WTC11 (cell line): ENCODE data around the gene SERPINH1. TPM values are rescaled to one million over a fixed set of nuclear protein-coding genes. Genes with fewer than 3 reads are reported as not detected.

Experiments
- ATAC-seq: fragments of 200-7000 bp; cut with Tn5 transposase; 2 replicates; pipeline ENCODE4 v1.10.0; 2021; ENCODE audit warnings: mild to moderate bottlenecking, moderate library complexity
- CTCF ChIA-PET: fragments of 300-600 bp; sonication (Branson Sonifier 250); formaldehyde crosslinking; loops from one replicate; lab custom pipeline; 2021; ENCODE audit warnings: antibody characterized with exemption; lab: Charles Lee
- POLR2A ChIA-PET: fragments of 350-600 bp; sonication (Branson Sonifier 250); formaldehyde crosslinking; loops from one replicate; lab custom pipeline; 2021; ENCODE audit warnings: antibody characterized with exemption; lab: Charles Lee
- DNase-seq: peaks from one replicate; pipeline ENCODE4 v3.0.0; 2021; ENCODE audit warnings: low spot score
- H3K27ac Mint-ChIP-seq: 2 replicates; pipeline ENCODE4 v1.8.0; 2021; ENCODE audit warnings: mixed read lengths
- H3K27me3 Mint-ChIP-seq: 2 replicates; pipeline ENCODE4 v1.8.0; 2021; ENCODE audit warnings: low read depth, mild to moderate bottlenecking, moderate library complexity, mixed read lengths
- H3K36me3 Mint-ChIP-seq: 2 replicates; pipeline ENCODE4 v1.8.0; 2021; ENCODE audit warnings: mixed read lengths
- H3K4me1 Mint-ChIP-seq: 2 replicates; pipeline ENCODE4 v1.8.0; 2022; ENCODE audit warnings: mixed read lengths
- H3K4me3 Mint-ChIP-seq: 2 replicates; pipeline ENCODE4 v1.8.0; 2021; ENCODE audit warnings: mild to moderate bottlenecking, moderate library complexity, mixed read lengths
- H3K9me3 Mint-ChIP-seq: 2 replicates; pipeline ENCODE4 v1.8.0; 2021; ENCODE audit warnings: mixed read lengths
- AFF4 ChIP-seq: sonication (generic); formaldehyde crosslinking; IDR thresholded peaks from 2 replicates; pipeline ENCODE4 v1.8.1; 2023; ENCODE audit warnings: mild to moderate bottlenecking, missing genetic modification reagents, borderline replicate concordance
- AR ChIP-seq: fragments of 250-450 bp; sonication (Bioruptor Pico); IDR thresholded peaks from 2 replicates; pipeline ENCODE4 v1.9.0; 2021; ENCODE audit warnings: mild to moderate bottlenecking
- ATF6 ChIP-seq: sonication (generic); formaldehyde crosslinking; IDR thresholded peaks from 2 replicates; pipeline ENCODE4 v1.8.1; 2023; ENCODE audit warnings: mild to moderate bottlenecking, missing genetic modification reagents
- CDX4 ChIP-seq: fragments of 250-450 bp; sonication (Bioruptor Pico); IDR thresholded peaks from 2 replicates; pipeline ENCODE4 v1.9.0; 2021; ENCODE audit warnings: moderate library complexity, mild to moderate bottlenecking, inconsistent platforms, borderline replicate concordance
- ELF4 ChIP-seq: sonication (generic); formaldehyde crosslinking; IDR thresholded peaks from 2 replicates; pipeline ENCODE4 v1.8.1; 2022; ENCODE audit warnings: low read depth, mild to moderate bottlenecking, moderate library complexity, missing genetic modification reagents
- GRHL2 ChIP-seq: fragments of 250-450 bp; sonication (Bioruptor Pico); IDR thresholded peaks from 2 replicates; pipeline ENCODE4 v1.8.0; 2022; ENCODE audit warnings: mild to moderate bottlenecking, moderate library complexity; ENCODE audit not compliant: insufficient replicate concordance, severe bottlenecking
- HMGXB4 ChIP-seq: sonication (generic); formaldehyde crosslinking; IDR thresholded peaks from 2 replicates; pipeline ENCODE4 v1.8.1; 2023; ENCODE audit warnings: mild to moderate bottlenecking, moderate library complexity, missing genetic modification reagents
- IRF1 ChIP-seq: sonication (generic); formaldehyde crosslinking; IDR thresholded peaks from 2 replicates; pipeline ENCODE4 v1.8.0; 2023; ENCODE audit warnings: missing genetic modification reagents
- MAX ChIP-seq: sonication (generic); formaldehyde crosslinking; IDR thresholded peaks from 2 replicates; pipeline ENCODE4 v1.8.0; 2022; ENCODE audit warnings: mild to moderate bottlenecking, missing genetic modification reagents
- MLX ChIP-seq: sonication (generic); formaldehyde crosslinking; IDR thresholded peaks from 2 replicates; pipeline ENCODE4 v1.8.1; 2023; ENCODE audit warnings: mild to moderate bottlenecking, missing genetic modification reagents, moderate library complexity
- PRDM15 ChIP-seq: sonication (generic); formaldehyde crosslinking; IDR thresholded peaks from 2 replicates; pipeline ENCODE4 v1.8.0; 2022; ENCODE audit warnings: missing genetic modification reagents
- SP1 ChIP-seq: sonication (generic); formaldehyde crosslinking; conservative IDR thresholded peaks from 2 replicates; pipeline ENCODE4 v1.8.1; 2022; ENCODE audit warnings: missing genetic modification reagents
- ZNF232 ChIP-seq: sonication (generic); formaldehyde crosslinking; IDR thresholded peaks from 2 replicates; pipeline ENCODE4 v1.8.0; 2022; ENCODE audit warnings: mild to moderate bottlenecking, missing genetic modification reagents
- ZNF317 ChIP-seq: sonication (generic); formaldehyde crosslinking; IDR thresholded peaks from 2 replicates; pipeline ENCODE4 v1.8.1; 2023; ENCODE audit warnings: low read depth, mild to moderate bottlenecking, moderate library complexity, missing genetic modification reagents, borderline replicate concordance
- ZNF396 ChIP-seq: fragments of 250-450 bp; sonication (Bioruptor Pico); IDR thresholded peaks from 2 replicates; pipeline ENCODE4 v1.8.0; 2021; ENCODE audit warnings: mild to moderate bottlenecking, moderate library complexity, borderline replicate concordance
- total RNA-seq: library from RNA; stranded (reverse); gene quantifications from 3 replicates; pipeline ENCODE4 v1.2.3, GENCODE V29; 2021

The SERPINH1 gene
- total RNA-seq, 1 experiment from 2014 or later: 411 TPM

- ATAC-seq (no peak), DNase-seq (no peak)
- Mint-ChIP-seq H3K4me1 (no peaks in the 10 kb centered on the region), H3K4me3 (no peak overlapping the region), H3K9me3 (no peaks in the 10 kb centered on the region), H3K27ac (no peak overlapping the region), H3K27me3 (peaks cover 2% of the 10 kb centered on the region; the same call in 1 of the 2 replicates), H3K36me3 (no peaks in the 10 kb centered on the region)
- TF ChIP-seq AFF4 (CRISPR knock-in tag): no peak
- no peak for TF ChIP-seq CDX4
- TF ChIP-seq MAX (CRISPR knock-in tag): no peak
- no peak for TF ChIP-seq ELF4 (CRISPR knock-in tag)
- no peak for TF ChIP-seq ATF6 (CRISPR knock-in tag)
- no peak for TF ChIP-seq GRHL2 (CRISPR knock-in tag)
- ChIA-PET POLR2A (no interaction called here), CTCF (interaction anchor here (0.8 to 2.6 kb wide), 2 partner anchors 37 to 168 kb away, joined by 3 to 8 read pairs; no protein-coding TSS in a partner anchor)
Measured at GRCh38 chr11:75537740-75538139, 24.3 kb upstream of the SERPINH1 start.

- H3K4me3 Mint-ChIP-seq: no peak overlapping the region
- no peak for TF ChIP-seq HMGXB4 (CRISPR knock-in tag)
- no peak for TF ChIP-seq MLX (CRISPR knock-in tag)
- no peak for TF ChIP-seq ELF4 (CRISPR knock-in tag)
- TF ChIP-seq IRF1 (CRISPR knock-in tag): no peak
- TF ChIP-seq ZNF232 (CRISPR knock-in tag): no peak
- no peak for TF ChIP-seq AR (CRISPR knock-in tag)
- no peak for TF ChIP-seq SP1 (CRISPR knock-in tag)
- TF ChIP-seq ZNF317 (CRISPR knock-in tag): no peak
- no peak for TF ChIP-seq PRDM15 (CRISPR knock-in tag)
- TF ChIP-seq ZNF396 (CRISPR knock-in tag): no peak
- H3K4me1 Mint-ChIP-seq: no peaks in the 10 kb centered on the region
- POLR2A ChIA-PET: no interaction called here
- H3K9me3 Mint-ChIP-seq: no peaks in the 10 kb centered on the region
- peaks cover 2% of the 10 kb centered on the region; the same call in 1 of the 2 replicates for H3K27me3 Mint-ChIP-seq
- CTCF ChIA-PET: interaction anchor here (2.6 kb wide), 1 partner anchor 36 kb away, joined by 8 read pairs; no protein-coding TSS in a partner anchor
- no peak overlapping the region for H3K27ac Mint-ChIP-seq
- no peaks in the 10 kb centered on the region for H3K36me3 Mint-ChIP-seq
- ATAC-seq (no peak), DNase-seq (no peak)
Measured at GRCh38 chr11:75538150-75538942, 23.7 kb upstream of the SERPINH1 start.
